Peyer's patch (tissue), 4 donors: ENCODE data around the gene MLH3.

Experiments used
- CTCF ChIP-seq, 6 experiments: fragments of 450-650 bp in 4 of 6; fragments of 200-600 bp in 2 of 6; sonication (generic) in 1 of 6; IDR thresholded peaks; one replicate each; pipeline ENCODE4 v1.5.1; 2017 to 2019; ENCODE audit warnings: antibody characterized with exemption in 6 of 6, mild to moderate bottlenecking in 3 of 6, moderate library complexity in 1 of 6
- POLR2A ChIP-seq, 2 donors: fragments of 450-650 bp; IDR thresholded peaks; one replicate each; pipeline ENCODE4 v1.5.1; 2017; ENCODE audit warnings: antibody characterized with exemption in 2 of 2, mild to moderate bottlenecking in 2 of 2, moderate library complexity in 2 of 2

DNA sequence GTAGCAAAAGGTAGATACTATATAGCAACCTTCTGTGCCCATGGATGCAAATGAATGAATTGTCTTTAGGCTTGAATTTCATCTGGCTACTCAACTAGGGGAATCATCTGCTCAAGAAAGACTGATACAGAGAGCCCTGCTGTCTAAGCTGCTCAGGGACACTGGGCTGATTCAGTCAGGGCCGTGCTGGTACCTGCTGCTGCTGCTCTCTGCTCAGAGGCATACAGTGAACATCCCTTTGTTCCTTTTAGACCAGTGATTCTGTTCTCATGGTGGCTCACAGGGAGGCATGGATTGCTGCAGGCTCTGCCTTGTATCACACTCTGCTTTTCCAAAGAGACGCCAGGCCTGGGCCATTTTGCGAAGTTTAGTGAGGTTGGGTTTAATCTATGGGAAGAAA, 34.5 kb downstream of the MLH3 start:
- no peak for TF ChIP-seq POLR2A (IDR thresholded peaks at IDR 0.05)
- TF ChIP-seq CTCF (IDR thresholded peaks at IDR 0.05): no peak
